ENCODE results near the gene KLHDC8B. TPM values are rescaled to one million over a fixed set of nuclear protein-coding genes. Genes with fewer than 3 reads are reported as not detected.

Gene KLHDC8B
- total and polyA plus RNA-seq, 2 donors (not counting 1 experiment from before 2014, with no cell fraction given) = 34.4 to 40.5 TPM

- Histone ChIP-seq H3K27me3 (ENCODE audit: control insufficient read depth, insufficient read depth, low read length) (no peaks in the 10 kb centered on the region), H3K36me3 (ENCODE audit: control insufficient read depth, insufficient read depth, low read length) (no peaks in the 10 kb centered on the region), H3K9ac (ENCODE audit: insufficient read depth, low read length) (no peak overlapping the region), H2AFZ (ENCODE audit: low read length) (no peak overlapping the region), H3K27ac (ENCODE audit: insufficient read depth, low read length) (no peak overlapping the region), H3K9me3 (ENCODE audit: control insufficient read depth, insufficient read depth, low read depth, low read length) (no peaks in the 10 kb centered on the region), H3K79me2 (ENCODE audit: control insufficient read depth, insufficient read depth, low read length) (no peaks in the 10 kb centered on the region), H3K4me3 (replicated peaks in 1 of 4; ENCODE audit: control extremely low read depth in 1 of 4, insufficient read depth in 1 of 4, low read depth in 3 of 4, low read length in 4 of 4) (no peak overlapping the region), H3K4me1 (ENCODE audit: control insufficient read depth, extremely low read depth, insufficient read depth, low read length) (no peaks in the 10 kb centered on the region), H3K4me2 (ENCODE audit: extremely low read depth, insufficient read depth, low read length) (no peak overlapping the region), H4K20me1 (ENCODE audit: control insufficient read depth, extremely low read depth, insufficient read depth, low read length) (no peaks in the 10 kb centered on the region)
- DNase-seq (ENCODE audit: low read depth in 2 of 2) = no peak
- TF ChIP-seq CTCF (conservative IDR thresholded peaks at IDR 0.05 in 1 of 2, IDR thresholded peaks at IDR 0.05 in 1 of 2; ENCODE audit: low read depth in 1 of 2, low read length in 2 of 2) (no peak), EZH2 (IDR thresholded peaks at IDR 0.05; ENCODE audit: low read length, missing control alignments) (no peak)
Observed at GRCh38 chr3:49148159-49148558, 23.2 kb upstream of the KLHDC8B start.

GRCh38 chr3:49151610-49152009, 19.8 kb upstream of the KLHDC8B start:
- H4K20me1 ChIP-seq (ENCODE audit: control insufficient read depth, extremely low read depth, insufficient read depth, low read length) = no peaks in the 10 kb centered on the region
- no peak overlapping the region for H3K27ac ChIP-seq (ENCODE audit: insufficient read depth, low read length)
- no peak overlapping the region for H3K9ac ChIP-seq (ENCODE audit: insufficient read depth, low read length)
- H3K79me2 ChIP-seq (ENCODE audit: control insufficient read depth, insufficient read depth, low read length) = no peaks in the 10 kb centered on the region
- H3K4me3 ChIP-seq (replicated peaks in 1 of 4; ENCODE audit: control extremely low read depth in 1 of 4, insufficient read depth in 1 of 4, low read depth in 3 of 4, low read length in 4 of 4) = no peak overlapping the region
- H3K9me3 ChIP-seq (ENCODE audit: control insufficient read depth, insufficient read depth, low read depth, low read length) = no peaks in the 10 kb centered on the region
- TF ChIP-seq EZH2 (IDR thresholded peaks at IDR 0.05; ENCODE audit: low read length, missing control alignments) (no peak), CTCF (conservative IDR thresholded peaks at IDR 0.05 in 1 of 2, IDR thresholded peaks at IDR 0.05 in 1 of 2; ENCODE audit: low read depth in 1 of 2, low read length in 2 of 2) (no peak)
- no peak overlapping the region for H3K4me2 ChIP-seq (ENCODE audit: extremely low read depth, insufficient read depth, low read length)
- no peaks in the 10 kb centered on the region for H3K27me3 ChIP-seq (ENCODE audit: control insufficient read depth, insufficient read depth, low read length)
- no peaks in the 10 kb centered on the region for H3K4me1 ChIP-seq (ENCODE audit: control insufficient read depth, extremely low read depth, insufficient read depth, low read length)
- H2AFZ ChIP-seq (ENCODE audit: low read length) = no peak overlapping the region
- no peak for DNase-seq (ENCODE audit: low read depth in 2 of 2)
- no peaks in the 10 kb centered on the region for H3K36me3 ChIP-seq (ENCODE audit: control insufficient read depth, insufficient read depth, low read length)

GRCh38 chr3:49153349-49153912, 18.0 kb upstream of the KLHDC8B start:
- TF ChIP-seq CTCF (conservative IDR thresholded peaks at IDR 0.05 in 1 of 2, IDR thresholded peaks at IDR 0.05 in 1 of 2; ENCODE audit: low read depth in 1 of 2, low read length in 2 of 2) = no peak
- no peak for DNase-seq (ENCODE audit: low read depth in 2 of 2)
- no peaks in the 10 kb centered on the region for H3K9me3 ChIP-seq (ENCODE audit: control insufficient read depth, insufficient read depth, low read depth, low read length)
- H3K4me1 ChIP-seq (ENCODE audit: control insufficient read depth, extremely low read depth, insufficient read depth, low read length) = no peaks in the 10 kb centered on the region
- H3K4me2 ChIP-seq (ENCODE audit: extremely low read depth, insufficient read depth, low read length) = no peak overlapping the region
- no peaks in the 10 kb centered on the region for H3K27me3 ChIP-seq (ENCODE audit: control insufficient read depth, insufficient read depth, low read length)
- H2AFZ ChIP-seq (ENCODE audit: low read length) = no peak overlapping the region
- H3K79me2 ChIP-seq (ENCODE audit: control insufficient read depth, insufficient read depth, low read length) = no peaks in the 10 kb centered on the region
- H3K36me3 ChIP-seq (ENCODE audit: control insufficient read depth, insufficient read depth, low read length) = no peaks in the 10 kb centered on the region
- no peaks in the 10 kb centered on the region for H4K20me1 ChIP-seq (ENCODE audit: control insufficient read depth, extremely low read depth, insufficient read depth, low read length)
- H3K9ac ChIP-seq (ENCODE audit: insufficient read depth, low read length) = no peak overlapping the region
- no peak overlapping the region for H3K4me3 ChIP-seq (replicated peaks in 1 of 4; ENCODE audit: control extremely low read depth in 1 of 4, insufficient read depth in 1 of 4, low read depth in 3 of 4, low read length in 4 of 4)
- no peak overlapping the region for H3K27ac ChIP-seq (ENCODE audit: insufficient read depth, low read length)
